WTC11 (cell line): ENCODE data around the gene GOSR1. TPM values are rescaled to one million over a fixed set of nuclear protein-coding genes. Genes with fewer than 3 reads are reported as not detected.

Source experiments
- ATAC-seq: fragments of 200-7000 bp; cut with Tn5 transposase; 2 replicates; pipeline ENCODE4 v1.10.0; 2021; ENCODE audit warnings: mild to moderate bottlenecking, moderate library complexity
- CTCF ChIA-PET: fragments of 300-600 bp; sonication (Branson Sonifier 250); formaldehyde crosslinking; loops from one replicate; lab custom pipeline; 2021; ENCODE audit warnings: antibody characterized with exemption; lab: Charles Lee
- POLR2A ChIA-PET: fragments of 350-600 bp; sonication (Branson Sonifier 250); formaldehyde crosslinking; loops from one replicate; lab custom pipeline; 2021; ENCODE audit warnings: antibody characterized with exemption; lab: Charles Lee
- DNase-seq: peaks from one replicate; pipeline ENCODE4 v3.0.0; 2021; ENCODE audit warnings: low spot score
- H3K27ac Mint-ChIP-seq: 2 replicates; pipeline ENCODE4 v1.8.0; 2021; ENCODE audit warnings: mixed read lengths
- H3K27me3 Mint-ChIP-seq: 2 replicates; pipeline ENCODE4 v1.8.0; 2021; ENCODE audit warnings: low read depth, mild to moderate bottlenecking, moderate library complexity, mixed read lengths
- H3K36me3 Mint-ChIP-seq: 2 replicates; pipeline ENCODE4 v1.8.0; 2021; ENCODE audit warnings: mixed read lengths
- H3K4me1 Mint-ChIP-seq: 2 replicates; pipeline ENCODE4 v1.8.0; 2022; ENCODE audit warnings: mixed read lengths
- H3K4me3 Mint-ChIP-seq: 2 replicates; pipeline ENCODE4 v1.8.0; 2021; ENCODE audit warnings: mild to moderate bottlenecking, moderate library complexity, mixed read lengths
- H3K9me3 Mint-ChIP-seq: 2 replicates; pipeline ENCODE4 v1.8.0; 2021; ENCODE audit warnings: mixed read lengths
- AFF4 ChIP-seq: sonication (generic); formaldehyde crosslinking; IDR thresholded peaks from 2 replicates; pipeline ENCODE4 v1.8.1; 2023; ENCODE audit warnings: mild to moderate bottlenecking, missing genetic modification reagents, borderline replicate concordance
- ELF4 ChIP-seq: sonication (generic); formaldehyde crosslinking; IDR thresholded peaks from 2 replicates; pipeline ENCODE4 v1.8.1; 2022; ENCODE audit warnings: low read depth, mild to moderate bottlenecking, moderate library complexity, missing genetic modification reagents
- ETV6 ChIP-seq: sonication (generic); formaldehyde crosslinking; IDR thresholded peaks from 2 replicates; pipeline ENCODE4 v1.8.1; 2022; ENCODE audit warnings: mild to moderate bottlenecking, missing genetic modification reagents
- IRF1 ChIP-seq: sonication (generic); formaldehyde crosslinking; IDR thresholded peaks from 2 replicates; pipeline ENCODE4 v1.8.0; 2023; ENCODE audit warnings: missing genetic modification reagents
- MYBL2 ChIP-seq: sonication (generic); formaldehyde crosslinking; IDR thresholded peaks from 2 replicates; pipeline ENCODE4 v1.8.1; 2023; ENCODE audit warnings: mild to moderate bottlenecking, moderate library complexity, missing genetic modification reagents
- NFYB ChIP-seq: sonication (generic); formaldehyde crosslinking; conservative IDR thresholded peaks from 2 replicates; pipeline ENCODE4 v1.8.0; 2022; ENCODE audit warnings: low read depth, missing genetic modification reagents
- NR1H2 ChIP-seq: sonication (generic); formaldehyde crosslinking; IDR thresholded peaks from 2 replicates; pipeline ENCODE4 v1.9.0; 2021; ENCODE audit warnings: mild to moderate bottlenecking, moderate library complexity, missing genetic modification reagents
- OVOL2 ChIP-seq: fragments of 250-450 bp; sonication (Bioruptor Pico); IDR thresholded peaks from 2 replicates; pipeline ENCODE4 v1.9.0; 2021; ENCODE audit warnings: mild to moderate bottlenecking, borderline replicate concordance
- SMAD3 ChIP-seq: sonication (generic); formaldehyde crosslinking; IDR thresholded peaks from 2 replicates; pipeline ENCODE4 v1.8.0; 2022; ENCODE audit warnings: missing genetic modification reagents, mild to moderate bottlenecking, borderline replicate concordance
- SOX15 ChIP-seq: fragments of 250-450 bp; sonication (Bioruptor Pico); IDR thresholded peaks from 2 replicates; pipeline ENCODE4 v1.9.0; 2021; ENCODE audit warnings: mild to moderate bottlenecking
- ZNF317 ChIP-seq: sonication (generic); formaldehyde crosslinking; IDR thresholded peaks from 2 replicates; pipeline ENCODE4 v1.8.1; 2023; ENCODE audit warnings: low read depth, mild to moderate bottlenecking, moderate library complexity, missing genetic modification reagents, borderline replicate concordance
- ZNF423 ChIP-seq: fragments of 250-450 bp; sonication (Bioruptor Pico); IDR thresholded peaks from 2 replicates; pipeline ENCODE4 v2.1.2; 2022; ENCODE audit warnings: mild to moderate bottlenecking, moderate library complexity
- total RNA-seq: library from RNA; stranded (reverse); gene quantifications from 3 replicates; pipeline ENCODE4 v1.2.3, GENCODE V29; 2021
- TF ChIP-seq, protein P1 (sequence below): fragments of 250-450 bp; sonication (Bioruptor Pico); IDR thresholded peaks from 2 replicates; pipeline ENCODE4 v1.9.0; 2021; ENCODE audit warnings: mild to moderate bottlenecking, borderline replicate concordance
- TF ChIP-seq, protein P2 (sequence below): sonication (generic); formaldehyde crosslinking; IDR thresholded peaks from 2 replicates; pipeline ENCODE4 v1.8.1; 2023; ENCODE audit warnings: mild to moderate bottlenecking, moderate library complexity, missing genetic modification reagents

Gene GOSR1
- total RNA-seq, 1 experiment from 2014 or later, result 37.4 TPM

DNA sequence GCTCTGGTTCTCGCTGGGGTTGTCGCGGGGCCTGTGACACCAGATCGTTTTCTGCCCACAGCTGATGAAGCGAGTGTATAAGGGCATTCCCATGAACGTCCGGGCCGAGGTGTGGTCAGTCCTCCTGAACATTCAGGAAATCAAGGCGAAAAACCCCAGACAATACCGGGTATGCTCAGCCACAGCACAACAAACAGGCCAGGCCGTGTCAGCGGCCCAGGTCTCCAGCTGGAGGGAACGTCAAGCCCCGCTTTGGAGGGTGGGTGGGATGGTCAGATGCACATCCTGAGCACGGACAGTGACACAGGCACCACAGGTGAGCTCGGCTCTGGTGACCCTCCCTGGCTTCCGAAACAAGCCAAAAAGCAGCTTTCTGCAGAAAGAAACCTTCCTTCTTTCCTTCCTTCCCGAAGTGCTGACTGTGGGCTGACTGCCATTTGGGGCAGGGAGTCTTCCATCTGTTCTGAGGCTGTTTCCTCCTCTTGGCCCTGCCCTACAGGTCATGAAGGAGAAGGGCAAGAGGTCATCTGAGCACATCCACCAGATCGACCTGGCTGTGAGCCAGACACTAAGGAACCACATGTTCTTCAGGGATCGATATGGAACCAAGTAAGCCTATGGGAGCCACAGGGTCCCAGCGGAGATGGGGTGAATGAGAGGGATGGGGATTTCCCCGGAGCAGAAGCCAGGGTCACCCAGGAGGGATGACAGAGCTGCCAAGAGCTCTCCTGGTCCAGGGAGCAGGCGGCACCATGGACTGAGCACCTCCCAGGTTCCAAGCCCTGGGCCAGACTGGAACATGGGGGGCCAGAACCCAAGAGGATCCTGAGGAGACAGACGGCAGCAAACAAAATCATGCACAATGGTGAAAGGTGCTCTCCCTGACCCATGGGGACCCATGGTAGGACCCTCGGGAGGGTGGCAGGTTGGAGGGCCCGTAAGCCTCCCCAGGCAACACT lies 79.4 kb downstream of the GOSR1 start (continued):
- TF ChIP-seq, protein P1, sequence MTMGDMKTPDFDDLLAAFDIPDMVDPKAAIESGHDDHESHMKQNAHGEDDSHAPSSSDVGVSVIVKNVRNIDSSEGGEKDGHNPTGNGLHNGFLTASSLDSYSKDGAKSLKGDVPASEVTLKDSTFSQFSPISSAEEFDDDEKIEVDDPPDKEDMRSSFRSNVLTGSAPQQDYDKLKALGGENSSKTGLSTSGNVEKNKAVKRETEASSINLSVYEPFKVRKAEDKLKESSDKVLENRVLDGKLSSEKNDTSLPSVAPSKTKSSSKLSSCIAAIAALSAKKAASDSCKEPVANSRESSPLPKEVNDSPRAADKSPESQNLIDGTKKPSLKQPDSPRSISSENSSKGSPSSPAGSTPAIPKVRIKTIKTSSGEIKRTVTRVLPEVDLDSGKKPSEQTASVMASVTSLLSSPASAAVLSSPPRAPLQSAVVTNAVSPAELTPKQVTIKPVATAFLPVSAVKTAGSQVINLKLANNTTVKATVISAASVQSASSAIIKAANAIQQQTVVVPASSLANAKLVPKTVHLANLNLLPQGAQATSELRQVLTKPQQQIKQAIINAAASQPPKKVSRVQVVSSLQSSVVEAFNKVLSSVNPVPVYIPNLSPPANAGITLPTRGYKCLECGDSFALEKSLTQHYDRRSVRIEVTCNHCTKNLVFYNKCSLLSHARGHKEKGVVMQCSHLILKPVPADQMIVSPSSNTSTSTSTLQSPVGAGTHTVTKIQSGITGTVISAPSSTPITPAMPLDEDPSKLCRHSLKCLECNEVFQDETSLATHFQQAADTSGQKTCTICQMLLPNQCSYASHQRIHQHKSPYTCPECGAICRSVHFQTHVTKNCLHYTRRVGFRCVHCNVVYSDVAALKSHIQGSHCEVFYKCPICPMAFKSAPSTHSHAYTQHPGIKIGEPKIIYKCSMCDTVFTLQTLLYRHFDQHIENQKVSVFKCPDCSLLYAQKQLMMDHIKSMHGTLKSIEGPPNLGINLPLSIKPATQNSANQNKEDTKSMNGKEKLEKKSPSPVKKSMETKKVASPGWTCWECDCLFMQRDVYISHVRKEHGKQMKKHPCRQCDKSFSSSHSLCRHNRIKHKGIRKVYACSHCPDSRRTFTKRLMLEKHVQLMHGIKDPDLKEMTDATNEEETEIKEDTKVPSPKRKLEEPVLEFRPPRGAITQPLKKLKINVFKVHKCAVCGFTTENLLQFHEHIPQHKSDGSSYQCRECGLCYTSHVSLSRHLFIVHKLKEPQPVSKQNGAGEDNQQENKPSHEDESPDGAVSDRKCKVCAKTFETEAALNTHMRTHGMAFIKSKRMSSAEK (CRISPR knock-in tag), result no peak
- no peak for TF ChIP-seq ZNF317 (CRISPR knock-in tag)
- TF ChIP-seq, protein P2, sequence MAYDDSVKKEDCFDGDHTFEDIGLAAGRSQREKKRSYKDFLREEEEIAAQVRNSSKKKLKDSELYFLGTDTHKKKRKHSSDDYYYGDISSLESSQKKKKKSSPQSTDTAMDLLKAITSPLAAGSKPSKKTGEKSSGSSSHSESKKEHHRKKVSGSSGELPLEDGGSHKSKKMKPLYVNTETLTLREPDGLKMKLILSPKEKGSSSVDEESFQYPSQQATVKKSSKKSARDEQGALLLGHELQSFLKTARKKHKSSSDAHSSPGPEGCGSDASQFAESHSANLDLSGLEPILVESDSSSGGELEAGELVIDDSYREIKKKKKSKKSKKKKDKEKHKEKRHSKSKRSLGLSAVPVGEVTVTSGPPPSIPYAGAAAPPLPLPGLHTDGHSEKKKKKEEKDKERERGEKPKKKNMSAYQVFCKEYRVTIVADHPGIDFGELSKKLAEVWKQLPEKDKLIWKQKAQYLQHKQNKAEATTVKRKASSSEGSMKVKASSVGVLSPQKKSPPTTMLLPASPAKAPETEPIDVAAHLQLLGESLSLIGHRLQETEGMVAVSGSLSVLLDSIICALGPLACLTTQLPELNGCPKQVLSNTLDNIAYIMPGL, result no peak
- TF ChIP-seq, all 79 proteins: peak for 0

- ChIA-PET POLR2A (no interaction called here), CTCF (no interaction called here)
- Mint-ChIP-seq H3K4me1 (no peaks in the 10 kb centered on the region), H3K9me3 (no peaks in the 10 kb centered on the region), H3K27me3 (peaks cover 1% of the 10 kb centered on the region; the same call in 1 of the 2 replicates), H3K4me3 (no peak overlapping the region), H3K27ac (no peak overlapping the region)
- ATAC-seq, result no peak
- no peak for TF ChIP-seq AFF4
- no peak for TF ChIP-seq NFYB (CRISPR knock-in tag)
- no peak for TF ChIP-seq OVOL2
- TF ChIP-seq ELF4 (CRISPR knock-in tag), result no peak
- TF ChIP-seq SMAD3, result no peak
- TF ChIP-seq MYBL2 (CRISPR knock-in tag), result no peak
- TF ChIP-seq ETV6, result no peak
- TF ChIP-seq ZNF423 (CRISPR knock-in tag), result no peak
- TF ChIP-seq IRF1 (CRISPR knock-in tag), result no peak
- TF ChIP-seq SOX15 (CRISPR knock-in tag), result no peak
- TF ChIP-seq NR1H2, result no peak
- TF ChIP-seq, all 79 proteins: peak for 0
- no peaks in the 10 kb centered on the region for H3K36me3 Mint-ChIP-seq
- DNase-seq, result no peak
Measured at GRCh38 chr17:30557916-30558685, 80.9 kb downstream of the GOSR1 start.
